ENCODE results near the gene ZNF366.

DNA sequence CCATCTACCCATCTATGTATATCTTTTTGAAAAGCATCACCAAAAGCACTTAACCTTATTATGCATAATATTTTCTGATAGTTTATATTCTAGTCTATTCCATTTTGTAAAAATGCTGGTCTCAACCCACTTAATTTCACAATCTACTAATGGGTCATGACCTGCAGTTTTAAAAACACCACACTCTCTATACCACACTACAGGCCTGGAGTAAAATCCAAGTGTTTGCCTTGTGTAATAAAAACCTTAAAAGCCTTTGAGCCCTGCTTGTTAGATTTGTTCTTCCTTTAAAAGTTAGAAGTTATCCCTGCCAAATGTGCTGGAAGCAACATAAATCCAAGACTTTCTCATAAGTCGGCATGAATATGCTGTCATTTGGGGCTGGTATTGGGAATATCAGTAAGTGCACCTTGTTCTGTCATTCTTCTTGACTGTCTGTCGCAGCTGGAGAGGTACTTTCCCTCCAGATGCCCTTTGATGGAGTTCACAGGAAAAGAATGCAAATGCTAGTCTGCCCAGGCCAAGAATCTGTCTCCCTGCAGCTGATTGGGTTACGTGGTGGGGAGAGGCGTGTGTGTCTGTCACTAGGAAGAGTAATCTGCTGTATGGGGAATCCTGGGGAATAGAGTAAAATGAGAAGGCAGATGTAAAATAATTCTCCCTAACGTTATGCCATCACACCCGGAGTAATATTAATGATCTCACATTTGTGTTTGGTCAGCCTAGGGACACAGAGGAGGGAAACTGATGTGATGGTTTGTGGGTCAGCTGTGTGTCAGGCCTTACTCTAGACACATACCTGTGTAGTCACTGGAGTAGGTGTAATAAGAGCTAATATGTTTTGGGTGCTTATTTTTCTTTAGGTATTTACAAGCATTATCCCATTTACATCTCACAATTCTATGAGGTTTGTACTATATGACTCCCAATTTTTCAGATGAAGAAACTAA lies 79.4 kb downstream of the ZNF366 start:
- TF ChIP-seq POLR2A (IDR thresholded peaks at IDR 0.05) = no peak
- TF ChIP-seq, protein P1, sequence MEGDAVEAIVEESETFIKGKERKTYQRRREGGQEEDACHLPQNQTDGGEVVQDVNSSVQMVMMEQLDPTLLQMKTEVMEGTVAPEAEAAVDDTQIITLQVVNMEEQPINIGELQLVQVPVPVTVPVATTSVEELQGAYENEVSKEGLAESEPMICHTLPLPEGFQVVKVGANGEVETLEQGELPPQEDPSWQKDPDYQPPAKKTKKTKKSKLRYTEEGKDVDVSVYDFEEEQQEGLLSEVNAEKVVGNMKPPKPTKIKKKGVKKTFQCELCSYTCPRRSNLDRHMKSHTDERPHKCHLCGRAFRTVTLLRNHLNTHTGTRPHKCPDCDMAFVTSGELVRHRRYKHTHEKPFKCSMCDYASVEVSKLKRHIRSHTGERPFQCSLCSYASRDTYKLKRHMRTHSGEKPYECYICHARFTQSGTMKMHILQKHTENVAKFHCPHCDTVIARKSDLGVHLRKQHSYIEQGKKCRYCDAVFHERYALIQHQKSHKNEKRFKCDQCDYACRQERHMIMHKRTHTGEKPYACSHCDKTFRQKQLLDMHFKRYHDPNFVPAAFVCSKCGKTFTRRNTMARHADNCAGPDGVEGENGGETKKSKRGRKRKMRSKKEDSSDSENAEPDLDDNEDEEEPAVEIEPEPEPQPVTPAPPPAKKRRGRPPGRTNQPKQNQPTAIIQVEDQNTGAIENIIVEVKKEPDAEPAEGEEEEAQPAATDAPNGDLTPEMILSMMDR (IDR thresholded peaks at IDR 0.05) = no peak

All from right lobe of liver (tissue), 4 donors.